ENCODE data around the gene MAGI3.

MAGI3 gene

GRCh38 chr1:113517983-113518382 is 127.7 kb downstream of the MAGI3 start:
- H3K27ac ChIP-seq = no peak overlapping the region
- H3K4me3 ChIP-seq = no peak overlapping the region
- TF ChIP-seq CTCF (IDR thresholded peaks at IDR 0.05) = no peak
- no peak for DNase-seq (ENCODE audit: low spot score)

GRCh38 chr1:113519556-113519955 is 129.2 kb downstream of the MAGI3 start:
- DNase-seq (ENCODE audit: low spot score) = no peak

GRCh38 chr1:113530021-113530420 is 139.7 kb downstream of the MAGI3 start:
- Histone ChIP-seq H3K4me3 (no peak overlapping the region), H3K27ac (no peak overlapping the region)
- no peak for DNase-seq (ENCODE audit: low spot score)
- TF ChIP-seq CTCF (IDR thresholded peaks at IDR 0.05) = no peak

More at GRCh38 chr1:113519556-113519955, 129.2 kb downstream of the MAGI3 start:
- Histone ChIP-seq H3K4me3 (no peak overlapping the region), H3K27ac (no peak overlapping the region)
- TF ChIP-seq CTCF (IDR thresholded peaks at IDR 0.05) = no peak

- H3K4me3 ChIP-seq = no peak overlapping the region
- no peak for DNase-seq (ENCODE audit: low spot score)
- TF ChIP-seq CTCF (IDR thresholded peaks at IDR 0.05) = no peak
- H3K27ac ChIP-seq = no peak overlapping the region
Observed at GRCh38 chr1:113531321-113531720, 141.0 kb downstream of the MAGI3 start.

- Histone ChIP-seq H3K4me3 (no peak overlapping the region), H3K27ac (no peak overlapping the region)
- no peak for TF ChIP-seq CTCF (IDR thresholded peaks at IDR 0.05)
- no peak for DNase-seq (ENCODE audit: low spot score)
Observed at GRCh38 chr1:113533061-113533460, 142.7 kb downstream of the MAGI3 start.

GRCh38 chr1:113534130-113534817 is 144.0 kb downstream of the MAGI3 start:
- no peak for TF ChIP-seq CTCF (IDR thresholded peaks at IDR 0.05)
- DNase-seq (ENCODE audit: low spot score) = no peak
- Histone ChIP-seq H3K27ac (no peak overlapping the region), H3K4me3 (no peak overlapping the region)

- no peak for TF ChIP-seq CTCF (IDR thresholded peaks at IDR 0.05)
- no peak overlapping the region for H3K4me3 ChIP-seq
- no peak overlapping the region for H3K27ac ChIP-seq
- no peak for DNase-seq (ENCODE audit: low spot score)
Observed at GRCh38 chr1:113534875-113535274, 144.6 kb downstream of the MAGI3 start.

All from coronary artery (tissue), 2 donors.